Neural cell (in vitro differentiated cells): ENCODE data around the gene NKAIN2. TPM values are rescaled to one million over a fixed set of nuclear protein-coding genes. Genes with fewer than 3 reads are reported as not detected.

Source experiments
- H2AFZ ChIP-seq: fragments of 200-600, 300-800 bp; sonication (generic), shearing (Covaris generic); 2 replicates; pipeline ENCODE4 v1.6.0; 2014; ENCODE audit warnings: low read depth, mild to moderate bottlenecking, antibody characterized with exemption, low read length, moderate library complexity
- H3F3A ChIP-seq: fragments of 200-600 bp; shearing (Covaris generic); 2 replicates; pipeline ENCODE4 v1.6.1; 2016; ENCODE audit warnings: mild to moderate bottlenecking, moderate library complexity, mixed read lengths, antibody characterized with exemption, low read length; ENCODE audit not compliant: insufficient read depth, poor library complexity, severe bottlenecking
- H3K27ac ChIP-seq: fragments of 200-600, 300-800 bp; sonication (generic), shearing (Covaris generic); 2 replicates; pipeline ENCODE4 v1.5.1; 2014; ENCODE audit warnings: mild to moderate bottlenecking, low read length, moderate library complexity
- H3K27me3 ChIP-seq: fragments of 300-800, 200-600 bp; sonication (generic), shearing (Covaris generic); 2 replicates; pipeline ENCODE4 v1.6.0; 2014; ENCODE audit warnings: mild to moderate bottlenecking, low read depth, low read length, moderate library complexity; ENCODE audit not compliant: insufficient read depth
- H3K36me3 ChIP-seq: fragments of 300-800, 200-600 bp; sonication (generic), shearing (Covaris generic); 2 replicates; pipeline ENCODE4 v1.5.1; 2014; ENCODE audit warnings: mild to moderate bottlenecking, antibody characterized with exemption, low read length, moderate library complexity; ENCODE audit not compliant: insufficient read depth
- H3K4me2 ChIP-seq: fragments of 300-800, 200-600 bp; sonication (generic), shearing (Covaris generic); 2 replicates; pipeline ENCODE4 v1.6.0; 2014; ENCODE audit warnings: mild to moderate bottlenecking, low read length
- H3K4me3 ChIP-seq: fragments of 300-800, 200-600 bp; sonication (generic), shearing (Covaris generic); 2 replicates; pipeline ENCODE4 v1.5.1; 2014; ENCODE audit warnings: mild to moderate bottlenecking, low read length, moderate library complexity
- H3K79me2 ChIP-seq: fragments of 200-600 bp; shearing (Covaris generic); replicated peaks from 2 replicates; pipeline ENCODE4 v1.6.0; 2014; ENCODE audit warnings: mild to moderate bottlenecking, low read length, moderate library complexity; ENCODE audit not compliant: insufficient read depth
- H3K9ac ChIP-seq: fragments of 300-800, 200-600 bp; sonication (generic), shearing (Covaris generic); 2 replicates; pipeline ENCODE4 v1.6.1; 2016; ENCODE audit warnings: mild to moderate bottlenecking, low read length, mixed read lengths
- H3K9me2 ChIP-seq: fragments of 200-600 bp; shearing (Covaris generic); 2 replicates; pipeline ENCODE4 v1.6.1; 2016; ENCODE audit warnings: mild to moderate bottlenecking, low read length, mixed read lengths; ENCODE audit not compliant: insufficient read depth
- H3K9me3 ChIP-seq: fragments of 200-600, 300-800 bp; sonication (generic), shearing (Covaris generic); 2 replicates; pipeline ENCODE4 v1.6.1; 2016; ENCODE audit warnings: mild to moderate bottlenecking, mixed run types, low read length, moderate library complexity, mixed read lengths
- H4K20me1 ChIP-seq: fragments of 200-600 bp; shearing (Covaris generic); 2 replicates; pipeline ENCODE4 v1.6.1; 2016; ENCODE audit warnings: mild to moderate bottlenecking, mixed run types; ENCODE audit not compliant: insufficient read depth
- EP300 ChIP-seq: fragments of 450-650 bp; conservative IDR thresholded peaks from 2 replicates; pipeline ENCODE4 v1.6.1; 2014; ENCODE audit warnings: antibody characterized with exemption, mild to moderate bottlenecking, moderate library complexity; ENCODE audit not compliant: poor library complexity, severe bottlenecking
- EZH2 ChIP-seq: fragments of 200-600, 300-800 bp; shearing (Covaris generic), sonication (generic); IDR thresholded peaks from 2 replicates; pipeline ENCODE4 v1.6.1; 2014; ENCODE audit warnings: antibody characterized with exemption, low read length, borderline replicate concordance, mild to moderate bottlenecking; ENCODE audit not compliant: insufficient read depth, poor library complexity, severe bottlenecking
- MXI1 ChIP-seq: fragments of 450-650 bp; conservative IDR thresholded peaks from 2 replicates; pipeline ENCODE4 v1.6.1; 2014; ENCODE audit warnings: antibody characterized with exemption, mild to moderate bottlenecking; ENCODE audit not compliant: poor library complexity, severe bottlenecking
- POLR2AphosphoS5 ChIP-seq: IDR thresholded peaks from 2 replicates; pipeline ENCODE4 v1.6.1; 2012
- RAD21 ChIP-seq: fragments of 450-650 bp; conservative IDR thresholded peaks from 2 replicates; pipeline ENCODE4 v1.6.1; 2014; ENCODE audit warnings: antibody characterized with exemption, mild to moderate bottlenecking, moderate library complexity
- REST ChIP-seq: IDR thresholded peaks from 2 replicates; pipeline ENCODE4 v1.6.1; 2012; ENCODE audit warnings: borderline replicate concordance
- SMC3 ChIP-seq: fragments of 450-650 bp; conservative IDR thresholded peaks from 2 replicates; pipeline ENCODE4 v1.6.1; 2014; ENCODE audit warnings: antibody characterized with exemption, mild to moderate bottlenecking, moderate library complexity; ENCODE audit not compliant: poor library complexity
- TAF1 ChIP-seq: IDR thresholded peaks from 2 replicates; pipeline ENCODE4 v1.6.1; 2012; ENCODE audit warnings: low read depth
- polyA plus RNA-seq: library from polyadenylated mRNA; depleted of rRNA; stranded (reverse); fragments of >200 nt; gene quantifications from 2 replicates; pipeline ENCODE4 v1.2.3, GENCODE V29; 2014
- TF ChIP-seq, protein P1 (sequence below): fragments of 450-650 bp; IDR thresholded peaks from 2 replicates; pipeline ENCODE4 v1.5.1; 2014; ENCODE audit warnings: antibody characterized with exemption, mild to moderate bottlenecking, moderate library complexity; ENCODE audit not compliant: poor library complexity, severe bottlenecking

The NKAIN2 gene
- polyA plus RNA-seq, 1 donor from 2014 or later = 23.2 TPM

- TF ChIP-seq POLR2AphosphoS5 (no peak), RAD21 (no peak), MXI1 (no peak), EZH2 (no peak), SMC3 (no peak), TAF1 (no peak), REST (no peak), EP300 (no peak)
- TF ChIP-seq, protein P1, sequence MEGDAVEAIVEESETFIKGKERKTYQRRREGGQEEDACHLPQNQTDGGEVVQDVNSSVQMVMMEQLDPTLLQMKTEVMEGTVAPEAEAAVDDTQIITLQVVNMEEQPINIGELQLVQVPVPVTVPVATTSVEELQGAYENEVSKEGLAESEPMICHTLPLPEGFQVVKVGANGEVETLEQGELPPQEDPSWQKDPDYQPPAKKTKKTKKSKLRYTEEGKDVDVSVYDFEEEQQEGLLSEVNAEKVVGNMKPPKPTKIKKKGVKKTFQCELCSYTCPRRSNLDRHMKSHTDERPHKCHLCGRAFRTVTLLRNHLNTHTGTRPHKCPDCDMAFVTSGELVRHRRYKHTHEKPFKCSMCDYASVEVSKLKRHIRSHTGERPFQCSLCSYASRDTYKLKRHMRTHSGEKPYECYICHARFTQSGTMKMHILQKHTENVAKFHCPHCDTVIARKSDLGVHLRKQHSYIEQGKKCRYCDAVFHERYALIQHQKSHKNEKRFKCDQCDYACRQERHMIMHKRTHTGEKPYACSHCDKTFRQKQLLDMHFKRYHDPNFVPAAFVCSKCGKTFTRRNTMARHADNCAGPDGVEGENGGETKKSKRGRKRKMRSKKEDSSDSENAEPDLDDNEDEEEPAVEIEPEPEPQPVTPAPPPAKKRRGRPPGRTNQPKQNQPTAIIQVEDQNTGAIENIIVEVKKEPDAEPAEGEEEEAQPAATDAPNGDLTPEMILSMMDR = no peak
- Histone ChIP-seq H3K4me3 (no peak overlapping the region), H2AFZ (no peak overlapping the region), H3K9me3 (no peaks in the 10 kb centered on the region), H3K27me3 (no peaks in the 10 kb centered on the region), H3K9ac (no peak overlapping the region), H3K9me2 (no peaks in the 10 kb centered on the region), H3K79me2 (no peaks in the 10 kb centered on the region), H3K36me3 (no peaks in the 10 kb centered on the region), H3F3A (no peaks in the 10 kb centered on the region), H3K27ac (no peak overlapping the region), H4K20me1 (peaks cover 2% of the 10 kb centered on the region), H3K4me2 (no peak overlapping the region)
Observed at GRCh38 chr6:124872361-124873065, 1068.8 kb downstream of the NKAIN2 start.

GRCh38 chr6:124873066-124873410 lies 1069.4 kb downstream of the NKAIN2 start:
- TF ChIP-seq, protein P1 = no peak
- TF ChIP-seq POLR2AphosphoS5 = no peak
- TF ChIP-seq SMC3 = no peak
- no peak for TF ChIP-seq REST
- no peak for TF ChIP-seq EP300
- TF ChIP-seq MXI1 = no peak
- no peak for TF ChIP-seq EZH2
- TF ChIP-seq TAF1 = no peak
- TF ChIP-seq RAD21 = no peak
- Histone ChIP-seq H3K27ac (no peak overlapping the region), H2AFZ (no peak overlapping the region), H3K4me2 (no peak overlapping the region), H3K36me3 (no peaks in the 10 kb centered on the region), H3K4me3 (no peak overlapping the region), H3K79me2 (no peaks in the 10 kb centered on the region), H3K27me3 (no peaks in the 10 kb centered on the region), H4K20me1 (peaks cover 2% of the 10 kb centered on the region), H3F3A (no peaks in the 10 kb centered on the region), H3K9me3 (no peaks in the 10 kb centered on the region), H3K9ac (no peak overlapping the region), H3K9me2 (no peaks in the 10 kb centered on the region)
